HTERT RPE-1 (cell line): ENCODE data around the gene ASXL2.

Source experiments
- in situ Hi-C: fragments of 300-500 bp; cut with MboI; formaldehyde crosslinking; loops from 4 replicates; pipeline ENCODE4 v1.14.3; 2020; ENCODE audit warnings: low sequenced_read_pairs

ASXL2 gene

GRCh38 chr2:25808006-25808383 is 70.3 kb downstream of the ASXL2 start:
- in situ Hi-C loops: no loop called here

DNA sequence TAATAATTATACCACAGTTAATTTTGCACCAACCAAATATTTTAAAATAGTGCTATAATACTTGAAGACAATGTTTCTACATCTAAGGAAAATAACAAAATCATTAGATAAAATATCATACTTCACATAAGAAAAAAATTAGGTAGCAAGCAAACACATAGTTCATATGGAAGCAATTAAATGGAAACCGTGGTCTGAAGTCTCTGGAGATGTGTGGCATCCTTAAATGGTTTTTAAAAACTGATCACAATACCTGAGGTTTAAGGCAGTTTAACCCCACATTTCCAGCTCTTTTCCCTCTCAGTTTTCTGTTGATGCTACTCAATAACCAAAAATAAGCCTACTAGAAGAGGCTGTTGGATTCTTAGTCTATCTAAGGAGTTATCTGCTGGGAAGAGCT is 71.3 kb downstream of the ASXL2 start:
- in situ Hi-C loops: no loop called here

GRCh38 chr2:25805987-25806386 is 72.3 kb downstream of the ASXL2 start:
- in situ Hi-C loops: no loop called here

DNA sequence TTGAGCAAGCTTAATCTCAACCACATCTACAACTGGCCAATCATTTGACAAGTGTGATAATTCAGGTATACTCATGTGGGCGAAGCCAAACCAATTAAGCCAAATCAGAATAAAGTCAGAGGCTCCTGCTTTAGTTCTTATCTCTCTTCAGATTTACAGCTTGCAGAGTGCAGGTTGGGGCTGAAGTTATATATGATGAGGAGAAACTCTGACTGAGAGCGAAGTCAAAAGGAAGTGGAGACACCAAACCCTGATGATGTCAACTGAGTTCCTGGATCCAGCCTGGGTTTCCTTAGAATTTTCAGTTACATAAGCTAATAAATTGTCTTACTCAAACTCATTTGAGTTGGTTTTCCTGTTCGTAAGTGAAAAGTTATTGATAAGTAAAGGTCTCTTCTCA is 73.9 kb downstream of the ASXL2 start:
- in situ Hi-C loops: no loop called here

GRCh38 chr2:25799301-25799700 is 79.0 kb downstream of the ASXL2 start:
- in situ Hi-C loops: no loop called here

GRCh38 chr2:25797620-25798488 is 80.4 kb downstream of the ASXL2 start:
- in situ Hi-C loops: no loop called here

DNA sequence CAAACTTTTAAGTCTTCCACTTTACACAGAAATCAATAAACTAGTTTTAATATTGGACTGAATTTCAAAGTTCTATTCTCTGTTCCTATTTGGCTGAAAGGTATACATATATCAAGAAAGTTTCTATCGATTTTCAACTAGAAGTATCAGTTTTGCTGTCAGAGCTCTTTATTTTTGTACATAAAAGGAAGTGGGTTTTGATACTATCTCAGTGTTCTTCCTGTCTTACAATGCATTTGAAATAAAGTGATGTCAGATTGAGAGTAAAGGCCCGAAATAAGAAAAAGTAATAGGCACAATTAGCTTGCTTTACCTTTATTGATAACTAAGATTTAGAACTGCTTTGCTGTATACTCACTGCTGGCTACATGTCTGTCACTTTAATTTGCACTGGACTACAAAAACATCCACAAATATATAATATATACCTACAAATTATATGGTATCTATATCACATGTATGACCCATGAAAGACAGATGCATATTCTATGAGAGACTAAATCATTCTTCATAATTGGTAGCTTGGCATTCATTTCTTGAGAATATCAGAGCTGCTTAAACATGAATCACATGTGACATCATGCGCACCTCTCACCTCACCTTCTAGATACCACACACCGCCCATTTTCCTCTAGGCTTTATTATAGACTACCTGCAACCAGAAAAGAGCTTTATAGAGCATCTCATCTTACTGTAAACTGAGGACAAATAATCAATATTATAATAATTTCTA is 83.6 kb downstream of the ASXL2 start:
- in situ Hi-C loops: no loop called here

DNA sequence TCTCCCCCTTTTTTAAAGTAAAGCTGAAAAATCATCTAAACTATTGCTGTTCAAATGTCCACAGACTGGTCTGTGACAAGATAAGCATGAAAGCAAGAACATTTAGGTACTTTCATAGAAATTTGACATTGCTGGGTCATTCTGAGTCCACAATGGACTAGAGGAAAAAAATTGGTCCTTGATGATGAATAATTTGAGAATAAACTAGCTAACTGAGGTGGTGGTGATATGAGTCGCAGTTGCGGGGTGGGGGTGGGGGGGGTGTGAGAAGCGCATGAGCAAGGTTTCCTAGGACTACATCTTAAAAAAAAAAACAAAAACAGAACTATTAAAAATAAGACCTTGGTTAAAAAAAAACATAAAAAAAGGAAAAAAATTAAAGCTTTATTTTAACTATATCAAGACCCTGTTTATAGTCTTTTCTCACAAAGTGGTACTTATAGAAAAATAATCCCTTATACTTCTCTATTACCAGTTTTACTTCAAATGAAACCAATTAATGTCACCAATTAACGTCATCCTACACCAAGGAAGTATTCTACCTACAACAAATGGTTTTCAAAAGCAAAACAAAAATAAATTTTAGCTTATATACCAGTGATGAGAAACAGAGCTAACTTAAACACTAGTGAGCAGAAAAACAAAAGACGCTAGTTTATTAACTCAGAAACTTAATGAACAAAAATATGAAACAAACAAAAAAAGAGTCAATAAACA is 88.1 kb downstream of the ASXL2 start:
- in situ Hi-C loops: no loop called here

DNA sequence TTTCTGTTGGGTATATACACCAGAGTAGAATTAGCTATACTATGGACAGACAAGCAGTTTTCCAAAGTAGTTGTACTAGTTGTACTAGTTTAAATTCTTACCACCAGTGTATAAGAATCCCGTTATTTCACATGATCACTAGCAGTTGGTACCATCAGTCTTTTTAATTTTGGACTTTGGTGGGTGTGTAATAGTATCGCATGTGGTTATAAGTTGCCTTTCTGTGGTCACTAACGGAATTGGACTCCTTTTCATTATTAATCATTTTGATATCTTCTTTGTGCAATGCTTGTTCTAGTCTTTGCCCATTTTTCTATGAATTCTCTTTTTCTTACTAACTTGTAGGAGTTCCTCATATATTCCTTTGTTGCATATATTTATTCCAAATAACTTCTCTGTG is 89.8 kb downstream of the ASXL2 start:
- in situ Hi-C loops: no loop called here

DNA sequence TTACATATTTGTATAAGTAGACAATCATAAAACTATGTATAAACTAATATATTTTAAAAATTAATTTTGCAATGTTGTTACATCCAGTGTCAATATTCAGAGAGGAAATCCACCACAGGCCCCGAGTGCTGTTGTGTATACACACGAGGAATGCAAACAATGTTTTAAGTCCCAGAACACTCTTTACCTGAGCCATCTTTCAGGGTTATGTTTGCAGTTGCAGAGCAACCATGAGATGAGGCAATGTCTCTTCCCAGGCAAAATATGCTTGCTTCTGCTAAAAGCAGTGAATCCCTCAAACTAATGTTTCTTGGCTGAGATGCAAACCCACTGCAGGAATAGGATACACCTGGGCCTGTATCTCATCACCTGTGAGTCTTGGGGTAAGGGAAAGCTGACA is 91.3 kb downstream of the ASXL2 start:
- in situ Hi-C loops: no loop called here

DNA sequence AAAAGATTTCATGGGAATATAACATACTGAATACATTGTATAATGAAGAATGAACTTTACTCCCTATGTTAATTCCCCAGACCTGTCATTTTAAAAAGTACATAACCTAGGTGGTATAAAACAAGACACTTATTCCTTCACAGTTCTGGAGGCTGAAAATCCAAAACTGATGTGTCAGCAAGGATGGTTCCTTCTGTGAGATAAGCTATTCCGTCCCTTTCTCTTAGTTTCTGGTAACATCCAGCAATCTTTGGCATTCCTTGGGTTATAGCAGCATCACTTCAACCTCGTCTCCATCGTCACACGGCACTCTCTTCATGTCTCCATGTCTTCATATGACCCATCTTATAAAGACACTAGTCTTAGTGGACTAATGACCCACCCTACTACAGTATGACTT is 93.9 kb downstream of the ASXL2 start:
- in situ Hi-C loops: no loop called here

DNA sequence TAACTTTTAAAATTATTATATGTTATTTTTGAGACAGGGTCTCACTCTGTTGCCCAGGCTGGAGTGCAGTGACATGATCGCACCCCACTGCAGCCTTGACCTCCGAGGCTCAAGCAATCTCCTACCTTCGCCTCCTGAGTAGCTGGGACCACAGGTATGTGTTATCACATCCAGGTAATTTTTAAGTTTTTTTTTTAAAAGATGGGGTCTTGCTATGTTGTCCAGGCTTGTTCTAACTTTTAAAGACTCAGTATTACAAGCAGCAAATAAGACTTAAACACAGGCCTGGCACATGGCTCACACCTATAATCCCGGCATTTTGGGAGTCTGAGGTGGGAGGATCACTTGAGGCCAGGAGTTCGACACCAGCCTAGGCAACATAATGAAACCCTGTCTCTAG is 101.2 kb downstream of the ASXL2 start:
- in situ Hi-C loops: no loop called here

DNA sequence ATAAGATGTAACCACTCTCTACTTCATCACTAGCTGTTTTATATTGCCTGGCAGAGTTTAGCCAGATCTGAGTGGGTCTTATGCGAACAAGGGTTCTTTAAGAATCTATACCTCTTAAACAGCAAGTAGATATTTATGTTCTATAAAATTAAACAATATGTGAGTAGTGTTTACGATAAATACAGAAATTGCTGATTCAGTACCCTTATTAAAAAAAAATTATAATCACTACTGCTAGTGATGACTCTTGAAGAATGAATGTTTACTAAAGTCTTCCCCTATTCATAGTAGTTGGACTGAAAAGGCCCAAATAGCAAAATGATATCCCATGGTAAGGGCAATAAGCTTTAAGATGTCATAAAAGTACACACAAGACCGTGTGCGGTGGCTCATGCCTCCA is 106.2 kb downstream of the ASXL2 start:
- in situ Hi-C loops: no loop called here

- in situ Hi-C loops: no loop called here
These were observed 114.7 kb downstream of the ASXL2 start for GRCh38 chr2:25763575-25763974.

DNA sequence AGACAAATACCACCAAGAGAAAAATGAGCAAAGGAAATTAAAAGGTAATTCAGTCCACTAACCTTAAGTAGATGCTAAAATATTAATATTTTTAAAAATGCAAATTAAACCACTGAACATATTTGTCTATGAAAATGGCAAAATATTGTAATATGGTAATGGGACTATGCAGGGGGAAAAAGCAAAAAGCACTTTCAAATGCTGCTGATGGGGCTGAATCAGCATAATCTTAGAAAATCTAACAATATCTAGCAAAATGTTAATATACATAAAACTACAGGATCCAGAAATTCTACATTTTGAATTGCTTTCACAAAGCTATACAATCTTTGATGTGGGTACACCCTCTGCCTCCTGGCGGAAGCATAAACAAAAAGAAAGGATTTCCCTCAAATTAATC is 118.0 kb downstream of the ASXL2 start:
- in situ Hi-C loops: no loop called here

DNA sequence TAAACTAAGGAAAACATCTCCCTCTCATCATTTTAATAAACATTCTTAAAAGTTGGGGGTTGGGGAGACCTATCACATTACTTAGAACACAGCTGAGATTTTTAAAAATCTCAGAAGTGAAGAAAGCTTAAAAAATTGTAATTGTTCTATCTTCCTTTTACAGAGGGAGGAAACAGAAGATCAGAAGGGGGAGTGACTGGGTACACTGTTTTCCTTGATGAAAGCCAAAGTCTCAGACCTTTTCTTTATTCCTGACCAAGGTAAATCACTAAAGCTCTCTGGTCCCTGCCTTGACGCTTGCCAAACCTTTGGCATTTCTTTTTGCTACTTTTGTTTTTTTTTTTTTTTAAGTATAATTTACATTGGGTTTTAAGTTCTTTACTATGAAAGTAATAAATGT is 119.9 kb downstream of the ASXL2 start:
- in situ Hi-C loops: no loop called here

DNA sequence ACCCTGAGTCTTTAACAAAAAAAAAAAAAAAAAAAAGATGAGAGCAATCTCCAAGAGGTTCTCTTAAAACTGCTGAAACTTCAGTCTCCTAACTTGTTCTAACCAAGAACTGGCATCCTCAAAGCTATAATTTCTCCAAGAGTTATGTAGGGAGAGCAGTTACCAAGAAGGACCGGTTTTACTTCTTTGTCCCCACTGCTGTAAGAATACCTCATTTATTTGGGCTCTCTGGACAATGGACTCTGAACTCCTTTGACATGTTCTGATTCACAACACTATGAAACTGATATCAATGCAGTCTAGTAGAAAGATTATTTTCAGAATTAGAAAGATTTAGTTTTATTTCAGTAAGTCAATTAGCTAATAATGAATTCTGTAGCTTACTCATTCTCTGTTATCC is 120.4 kb downstream of the ASXL2 start:
- in situ Hi-C loops: no loop called here

GRCh38 chr2:25756536-25756935 is 121.8 kb downstream of the ASXL2 start:
- in situ Hi-C loops: no loop called here

DNA sequence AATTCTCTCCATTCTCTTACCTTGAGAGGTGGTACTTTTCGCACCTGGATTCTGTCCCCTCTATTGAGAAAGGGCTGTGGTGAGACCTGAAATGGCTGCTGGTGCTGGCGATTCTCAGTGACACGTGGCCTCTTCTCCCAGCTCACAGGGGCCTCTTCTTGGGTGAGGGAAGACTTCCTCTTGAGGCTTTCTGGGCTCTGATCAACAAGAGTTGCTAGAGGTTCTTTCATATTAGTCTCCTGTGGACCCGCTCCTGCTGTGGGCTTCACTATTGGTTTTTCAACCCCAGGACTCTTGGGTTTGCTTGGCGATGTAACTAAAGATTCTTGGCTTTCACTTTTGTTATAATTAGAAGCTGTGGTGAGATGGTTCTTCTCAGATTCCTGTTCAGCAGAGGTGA is 128.6 kb downstream of the ASXL2 start:
- in situ Hi-C loops: no loop called here

DNA sequence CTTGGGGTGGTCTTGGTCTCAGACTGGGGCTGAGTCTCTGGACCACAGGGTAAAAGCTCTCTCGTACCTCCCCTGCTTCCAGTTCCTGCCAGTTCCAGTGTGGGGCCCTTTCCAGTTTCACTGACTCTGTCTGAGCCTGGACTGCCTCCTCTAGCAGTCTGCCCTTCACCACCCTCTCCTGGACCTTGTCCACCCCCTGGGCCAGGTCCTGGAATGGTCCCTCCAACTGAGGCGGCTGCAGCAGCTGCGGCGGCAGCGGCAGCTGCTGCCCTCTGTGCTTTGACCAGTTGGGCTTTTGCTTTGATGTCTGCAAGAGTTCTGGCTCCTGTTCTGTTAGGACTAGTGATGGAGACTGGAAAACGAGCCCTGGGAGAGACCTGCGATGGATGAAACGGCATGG is 134.2 kb downstream of the ASXL2 start:
- in situ Hi-C loops: no loop called here

- in situ Hi-C loops: no loop called here
These were observed 135.0 kb downstream of the ASXL2 start for GRCh38 chr2:25743132-25743830.
